Cardiac muscle cell (in vitro differentiated cells and primary cell): ENCODE measurements around the gene TMIGD3. TPM values are rescaled to one million over a fixed set of nuclear protein-coding genes. Genes with fewer than 3 reads are reported as not detected.
A peak's percentile ranks its signal among the peaks of the same experiment; 100 is the strongest.

Source experiments
- DNase-seq, 2 donors: peaks; one replicate each; pipeline versions ENCODE4 v3.0.0 to v3.0.0-alpha.2; 2010 to 2017; ENCODE audit warnings: low read depth in 1 of 2, low spot score in 1 of 2
- H3K27ac ChIP-seq: fragments of 200-600 bp; sonication (generic); 2 replicates; pipeline ENCODE4 v1.5.1; 2016
- H3K27me3 ChIP-seq: fragments of 200-600 bp; sonication (generic); 2 replicates; pipeline ENCODE4 v1.6.0; 2016; ENCODE audit warnings: control low read depth
- H3K36me3 ChIP-seq: fragments of 200-600 bp; sonication (generic); 2 replicates; pipeline ENCODE4 v1.5.1; 2016; ENCODE audit warnings: control low read depth
- H3K4me1 ChIP-seq: fragments of 200-600 bp; sonication (generic); 2 replicates; pipeline ENCODE4 v1.8.1; 2017; ENCODE audit warnings: low read depth, mild to moderate bottlenecking, mixed run types
- H3K4me3 ChIP-seq: fragments of 200-600 bp; sonication (generic); 2 replicates; pipeline ENCODE4 v1.5.1; 2016; ENCODE audit warnings: mild to moderate bottlenecking
- H3K9me3 ChIP-seq: fragments of 200-600 bp; sonication (generic); 2 replicates; pipeline ENCODE4 v1.5.1; 2017; ENCODE audit warnings: low read depth, mild to moderate bottlenecking, control low read depth
- polyA plus RNA-seq: library from polyadenylated mRNA; unstranded; fragments of >200 nt; fragmentation: Nextera tagmentation; extraction: Ambion mirVana; gene quantifications from 2 replicates; pipeline ENCODE4 v1.2.1, GENCODE V29; 2016
- total RNA-seq: library from RNA; depleted of rRNA; stranded (reverse); fragments of >200 nt; gene quantifications from 2 replicates; pipeline ENCODE4 v1.2.3, GENCODE V29; 2016
- TF ChIP-seq, protein P1 (sequence below): IDR thresholded peaks from 2 replicates; pipeline ENCODE4 v1.5.1; 2012; ENCODE audit warnings: low read depth, mild to moderate bottlenecking, low read length

TMIGD3 gene
- total and polyA plus RNA-seq, 2 experiments from 2014 or later = not detected

DNA sequence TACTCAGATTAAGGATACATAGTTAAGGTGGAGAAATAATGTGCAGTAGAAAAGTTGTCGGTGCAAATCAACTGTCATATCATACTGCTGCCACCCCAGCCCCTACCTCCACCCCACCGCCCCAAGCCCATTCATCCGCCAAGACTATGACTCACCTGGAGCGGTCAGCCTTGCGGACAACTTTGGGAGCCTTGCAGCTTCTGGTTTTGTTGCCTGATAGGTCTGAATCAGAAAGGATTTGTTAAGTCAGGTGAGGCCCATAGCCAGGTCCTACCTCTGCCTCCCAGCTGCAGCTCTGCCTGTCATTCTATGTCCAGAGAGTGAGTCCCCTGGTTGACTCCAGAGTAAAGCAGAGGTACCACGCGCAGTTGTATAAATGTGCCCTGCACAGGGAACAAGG is 17.0 kb downstream of the TMIGD3 start:
- Histone ChIP-seq H3K4me3 (no peak overlapping the region), H3K27ac (no peak overlapping the region), H3K4me1 (peaks cover 22% of the 10 kb centered on the region), H3K36me3 (no peaks in the 10 kb centered on the region), H3K9me3 (no peaks in the 10 kb centered on the region), H3K27me3 (no peaks in the 10 kb centered on the region)
- TF ChIP-seq, protein P1, sequence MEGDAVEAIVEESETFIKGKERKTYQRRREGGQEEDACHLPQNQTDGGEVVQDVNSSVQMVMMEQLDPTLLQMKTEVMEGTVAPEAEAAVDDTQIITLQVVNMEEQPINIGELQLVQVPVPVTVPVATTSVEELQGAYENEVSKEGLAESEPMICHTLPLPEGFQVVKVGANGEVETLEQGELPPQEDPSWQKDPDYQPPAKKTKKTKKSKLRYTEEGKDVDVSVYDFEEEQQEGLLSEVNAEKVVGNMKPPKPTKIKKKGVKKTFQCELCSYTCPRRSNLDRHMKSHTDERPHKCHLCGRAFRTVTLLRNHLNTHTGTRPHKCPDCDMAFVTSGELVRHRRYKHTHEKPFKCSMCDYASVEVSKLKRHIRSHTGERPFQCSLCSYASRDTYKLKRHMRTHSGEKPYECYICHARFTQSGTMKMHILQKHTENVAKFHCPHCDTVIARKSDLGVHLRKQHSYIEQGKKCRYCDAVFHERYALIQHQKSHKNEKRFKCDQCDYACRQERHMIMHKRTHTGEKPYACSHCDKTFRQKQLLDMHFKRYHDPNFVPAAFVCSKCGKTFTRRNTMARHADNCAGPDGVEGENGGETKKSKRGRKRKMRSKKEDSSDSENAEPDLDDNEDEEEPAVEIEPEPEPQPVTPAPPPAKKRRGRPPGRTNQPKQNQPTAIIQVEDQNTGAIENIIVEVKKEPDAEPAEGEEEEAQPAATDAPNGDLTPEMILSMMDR = no peak
- DNase-seq = no peak

GRCh38 chr1:111484391-111485026 is 18.9 kb downstream of the TMIGD3 start:
- Histone ChIP-seq H3K27me3 (no peaks in the 10 kb centered on the region), H3K9me3 (no peaks in the 10 kb centered on the region), H3K36me3 (no peaks in the 10 kb centered on the region), H3K27ac (no peak overlapping the region), H3K4me3 (no peak overlapping the region), H3K4me1 (peaks cover 27% of the 10 kb centered on the region)
- TF ChIP-seq, protein P1 = no peak
- DNase-seq = no peak

DNA sequence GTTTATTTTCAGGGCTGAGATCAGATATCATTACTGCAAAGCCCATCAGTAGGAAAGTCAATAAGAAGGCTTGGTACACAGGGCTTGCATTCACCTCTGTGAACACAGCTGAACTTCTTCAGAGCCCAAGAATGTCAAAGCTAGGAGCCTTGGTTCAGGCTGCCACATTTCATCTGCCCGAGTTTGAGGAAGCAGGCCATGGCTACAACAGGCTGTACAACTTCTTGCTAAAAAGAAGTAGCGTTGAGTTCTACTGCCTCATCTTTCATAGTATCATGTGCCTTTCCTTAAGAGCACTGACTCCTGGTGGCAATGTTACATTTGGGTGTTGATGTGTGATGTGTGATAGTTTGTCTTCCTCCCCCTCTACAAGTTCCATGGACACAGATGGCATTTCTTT is 19.6 kb downstream of the TMIGD3 start:
- Histone ChIP-seq H3K4me3 (no peak overlapping the region), H3K4me1 (peaks cover 27% of the 10 kb centered on the region), H3K27me3 (no peaks in the 10 kb centered on the region), H3K27ac (no peak overlapping the region), H3K36me3 (no peaks in the 10 kb centered on the region), H3K9me3 (no peaks in the 10 kb centered on the region)
- TF ChIP-seq, protein P1 = no peak
- DNase-seq = no peak

- H3K9me3 ChIP-seq = no peaks in the 10 kb centered on the region
- peaks cover 27% of the 10 kb centered on the region for H3K4me1 ChIP-seq
- no peak overlapping the region for H3K27ac ChIP-seq
- DNase-seq = no peak
- TF ChIP-seq, protein P1 = no peak
- no peaks in the 10 kb centered on the region for H3K27me3 ChIP-seq
- no peaks in the 10 kb centered on the region for H3K36me3 ChIP-seq
- H3K4me3 ChIP-seq = no peak overlapping the region
Observed at GRCh38 chr1:111483166-111483565, 20.3 kb downstream of the TMIGD3 start.

DNA sequence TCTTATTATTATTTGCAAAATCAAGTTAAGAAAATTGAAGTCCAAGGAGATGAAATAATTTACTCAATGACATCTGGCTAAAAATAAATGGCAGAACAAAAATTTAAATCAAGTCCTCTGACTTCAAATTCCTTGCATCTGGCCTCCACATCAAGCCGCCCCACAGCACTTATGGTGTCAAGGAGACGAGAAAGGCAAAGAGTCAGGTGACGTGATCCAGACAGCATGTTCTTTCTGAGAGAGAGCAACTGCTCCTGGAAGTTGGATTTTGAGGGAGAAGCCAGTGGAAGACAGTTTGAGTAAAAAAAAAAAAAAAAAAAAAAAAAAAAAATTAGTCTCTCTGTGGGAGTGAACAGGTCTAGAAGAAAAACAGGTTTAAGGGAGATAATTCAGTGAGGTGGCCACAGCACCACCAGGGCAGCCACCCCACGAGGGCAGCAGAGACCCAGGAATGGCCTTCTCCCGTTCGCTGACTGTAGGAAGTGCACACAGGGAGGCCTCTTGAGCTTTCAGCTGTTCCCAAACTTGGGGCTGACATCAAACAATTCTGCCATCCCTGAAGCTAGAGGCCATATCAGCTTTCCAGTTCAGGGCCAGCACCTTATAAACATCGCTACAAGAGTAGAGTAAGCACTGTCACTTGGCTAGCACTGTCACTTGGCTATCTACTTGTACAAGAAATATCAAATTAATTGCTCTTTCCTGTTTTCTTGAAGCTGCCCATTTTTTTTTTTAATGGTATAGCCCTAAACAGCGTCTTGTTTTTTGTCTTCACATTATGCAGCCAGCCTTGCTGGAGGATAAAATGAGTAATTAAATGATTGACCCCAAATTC is 21.8 kb downstream of the TMIGD3 start:
- H3K27ac ChIP-seq = peak overlapping the region; percentile 22
- TF ChIP-seq, protein P1 = peak; percentile 91
- H3K36me3 ChIP-seq = no peaks in the 10 kb centered on the region
- H3K4me1 ChIP-seq = peaks cover 27% of the 10 kb centered on the region
- H3K27me3 ChIP-seq = no peaks in the 10 kb centered on the region
- H3K9me3 ChIP-seq = no peaks in the 10 kb centered on the region
- no peak overlapping the region for H3K4me3 ChIP-seq
- peak; percentile 82 to 88 for DNase-seq
